IMR-90 (cell line): ENCODE data around the gene IL6. TPM values are rescaled to one million over a fixed set of nuclear protein-coding genes. Genes with fewer than 3 reads are reported as not detected.

Experiments
- ATAC-seq: fragments of 200-7000 bp; cut with Tn5 transposase; 2 replicates; pipeline ENCODE4 v1.9.1; 2020; ENCODE audit warnings: low read depth, mild to moderate bottlenecking, moderate library complexity
- BruUV-seq: library from RNA; stranded (reverse); fragments of 400-500 nt; replicated peaks from 2 replicates; lab custom pipeline; 2021; lab: Mats Ljungman, UMichigan
- CTCF ChIA-PET: fragments of 300-600 bp; formaldehyde crosslinking; extraction: SDS; loops from one replicate; lab custom pipeline; 2021; ENCODE audit warnings: antibody characterized with exemption; lab: Yijun Ruan, JAX
- POLR2A ChIA-PET: fragments of 300-600 bp; sonication (Branson Sonifier 250); formaldehyde crosslinking; loops from one replicate; lab custom pipeline; 2022; ENCODE audit warnings: antibody characterized with exemption; ENCODE audit not compliant: unreplicated experiment; lab: Charles Lee
- DNase-seq: peaks from one replicate; pipeline ENCODE4 v3.0.0; 2013
- H2AFZ ChIP-seq: replicated peaks from 2 replicates; pipeline ENCODE3; 2013; ENCODE audit warnings: low read length, mild to moderate bottlenecking; ENCODE audit not compliant: poor library complexity
- H2AK5ac ChIP-seq: 2 replicates; pipeline ENCODE4 v1.6.1; 2013; ENCODE audit warnings: low read depth, low read length, inconsistent platforms
- H2AK9ac ChIP-seq: replicated peaks from 2 replicates; pipeline ENCODE3; 2013; ENCODE audit warnings: mild to moderate bottlenecking, low read depth, low read length, moderate library complexity; ENCODE audit not compliant: poor library complexity
- H2BK120ac ChIP-seq: 2 replicates; pipeline ENCODE4 v1.6.1; 2013; ENCODE audit warnings: low read depth, low read length, inconsistent platforms
- H2BK15ac ChIP-seq: 3 replicates; pipeline ENCODE4 v1.6.1; 2013; ENCODE audit warnings: low read depth, low read length, inconsistent platforms
- H2BK20ac ChIP-seq: 2 replicates; pipeline ENCODE4 v1.6.1; 2013; ENCODE audit warnings: low read depth, mild to moderate bottlenecking, inconsistent platforms, low read length, moderate library complexity
- H2BK5ac ChIP-seq: 2 replicates; pipeline ENCODE4 v1.6.1; 2013; ENCODE audit warnings: mild to moderate bottlenecking, low read depth, low read length, inconsistent platforms; ENCODE audit not compliant: poor library complexity, severe bottlenecking
- H3K14ac ChIP-seq: replicated peaks from 2 replicates; pipeline ENCODE4 v1.6.1; 2013; ENCODE audit warnings: low read depth, low read length, inconsistent platforms
- H3K18ac ChIP-seq: 2 replicates; pipeline ENCODE4 v1.6.1; 2013; ENCODE audit warnings: low read depth, low read length, control low read depth
- H3K23ac ChIP-seq: 2 replicates; pipeline ENCODE4 v1.6.1; 2013; ENCODE audit warnings: low read depth, low read length, inconsistent platforms
- H3K27ac ChIP-seq: 2 replicates; pipeline ENCODE4 v1.5.1; 2013; ENCODE audit warnings: mild to moderate bottlenecking, control low read depth, low read length; ENCODE audit not compliant: insufficient read depth
- H3K27me3 ChIP-seq: 2 replicates; pipeline ENCODE4 v1.6.1; 2013; ENCODE audit warnings: low read length; ENCODE audit not compliant: control insufficient read depth, insufficient read depth
- H3K36me3 ChIP-seq: 2 replicates; pipeline ENCODE4 v1.6.1; 2013; ENCODE audit warnings: low read length, mixed read lengths; ENCODE audit not compliant: control insufficient read depth, insufficient read depth
- H3K4ac ChIP-seq: 2 replicates; pipeline ENCODE4 v1.6.1; 2013; ENCODE audit warnings: low read depth, low read length, inconsistent platforms
- H3K4me1 ChIP-seq: 2 replicates; pipeline ENCODE4 v1.6.1; 2013; ENCODE audit warnings: low read length, mixed read lengths; ENCODE audit not compliant: control insufficient read depth, insufficient read depth
- H3K4me2 ChIP-seq: 2 replicates; pipeline ENCODE4 v1.6.1; 2013; ENCODE audit warnings: low read depth, mild to moderate bottlenecking, control low read depth, low read length, moderate library complexity
- H3K4me3 ChIP-seq: 2 replicates; pipeline ENCODE4 v1.5.1; 2013; ENCODE audit warnings: low read depth, mild to moderate bottlenecking, control low read depth, low read length, moderate library complexity; ENCODE audit not compliant: insufficient read depth
- H3K56ac ChIP-seq: 2 replicates; pipeline ENCODE4 v1.6.1; 2013; ENCODE audit warnings: low read length, inconsistent platforms; ENCODE audit not compliant: insufficient read depth; ENCODE audit errors: extremely low read depth
- H3K79me1 ChIP-seq, 2 experiments: 2 replicates each; pipeline ENCODE4 v1.6.1; 2013; ENCODE audit warnings: low read length in 2 of 2, inconsistent platforms in 1 of 2, low read depth in 1 of 2
- H3K9ac ChIP-seq: 2 replicates; pipeline ENCODE4 v1.6.1; 2013; ENCODE audit warnings: low read depth, low read length, control low read depth
- H3K9me1 ChIP-seq: 2 replicates; pipeline ENCODE4 v1.6.1; 2013; ENCODE audit warnings: low read length, inconsistent platforms; ENCODE audit not compliant: insufficient read depth
- H3K9me3 ChIP-seq: 2 replicates; pipeline ENCODE4 v1.6.1; 2013; ENCODE audit warnings: low read length; ENCODE audit not compliant: control insufficient read depth, insufficient read depth
- H4K20me1 ChIP-seq: 2 replicates; pipeline ENCODE4 v1.6.1; 2013; ENCODE audit warnings: low read length, inconsistent platforms; ENCODE audit not compliant: insufficient read depth
- H4K5ac ChIP-seq: 2 replicates; pipeline ENCODE4 v1.6.1; 2013; ENCODE audit warnings: mild to moderate bottlenecking, low read depth, low read length, control low read depth
- H4K8ac ChIP-seq, 2 experiments: 2 replicates each; pipeline ENCODE4 v1.6.1; 2013; ENCODE audit warnings: low read depth in 2 of 2, low read length in 2 of 2, control low read depth in 1 of 2, inconsistent platforms in 1 of 2
- H4K91ac ChIP-seq: 2 replicates; pipeline ENCODE4 v1.6.1; 2013; ENCODE audit warnings: low read depth, low read length, inconsistent platforms; ENCODE audit not compliant: insufficient read depth
- CEBPB ChIP-seq: IDR thresholded peaks from 2 replicates; pipeline ENCODE4 v1.6.1; 2012; ENCODE audit warnings: low read depth, low read length, improper control_type of control experiment
- FOS ChIP-seq: fragments of 150-350 bp; IDR thresholded peaks from 2 replicates; pipeline ENCODE4 v1.6.1; 2016; ENCODE audit warnings: low read depth, low read length
- MAFK ChIP-seq: IDR thresholded peaks from 2 replicates; pipeline ENCODE4 v1.6.1; 2012; ENCODE audit warnings: low read depth, low read length, improper control_type of control experiment
- MAZ ChIP-seq: IDR thresholded peaks from 2 replicates; pipeline ENCODE4 v1.6.1; 2012; ENCODE audit warnings: low read depth, mild to moderate bottlenecking, low read length, improper control_type of control experiment, moderate library complexity, borderline replicate concordance
- MXI1 ChIP-seq: IDR thresholded peaks from 2 replicates; pipeline ENCODE4 v1.6.1; 2012; ENCODE audit warnings: low read depth, mild to moderate bottlenecking, low read length, moderate library complexity, borderline replicate concordance
- NFE2L2 ChIP-seq: fragments of 150-350 bp; IDR thresholded peaks from 2 replicates; pipeline ENCODE4 v1.6.1; 2016; ENCODE audit warnings: low read depth, mild to moderate bottlenecking, low read length
- POLR2A ChIP-seq: IDR thresholded peaks from 2 replicates; pipeline ENCODE4 v1.6.1; 2012; ENCODE audit warnings: mild to moderate bottlenecking, low read depth, low read length
- RAD21 ChIP-seq: IDR thresholded peaks from 2 replicates; pipeline ENCODE4 v1.6.1; 2012; ENCODE audit warnings: low read length, improper control_type of control experiment
- SMC3 ChIP-seq: fragments of 150-350 bp; IDR thresholded peaks from 2 replicates; pipeline ENCODE4 v1.6.1; 2016; ENCODE audit warnings: low read depth, mild to moderate bottlenecking, antibody characterized with exemption, low read length, moderate library complexity
- WGBS, 2 experiments: methylation state at CpG; one replicate each; pipeline versions ENCODE4 v1.1.5 to v1.1.7; 2013; ENCODE audit warnings: missing lambda C conversion rate in 2 of 2; ENCODE audit not compliant: insufficient read length in 1 of 2; ENCODE audit errors: extremely low coverage in 2 of 2; 5-methylcytosine and 5-hydroxymethylcytosine counted together
- dilution Hi-C: fragments of 300-500 bp; cut with HindIII; formaldehyde crosslinking; loops from one replicate; pipeline ENCODE4 v1.14.3; 2018; ENCODE audit warnings: low sequenced_read_pairs; ENCODE audit not compliant: unreplicated experiment
- in situ Hi-C: fragments of 300-500 bp; cut with MboI; formaldehyde crosslinking; loops from 3 replicates; pipeline ENCODE4 v1.14.3; 2019; ENCODE audit warnings: low sequenced_read_pairs, inconsistent platforms, mixed read lengths
- intact Hi-C: fragments of 100-400 bp; cut with micrococcal nuclease; formaldehyde crosslinking; loops from 2 replicates; pipeline ENCODE4 v1.10.0; 2022
- polyA plus RNA-seq, 3 experiments: library from polyadenylated mRNA; depleted of rRNA; stranded (reverse); fragments of >200 nt; gene quantifications; 2 replicates each; pipeline ENCODE4 v1.2.3, GENCODE V29; 2012; ENCODE audit warnings: low replicate concordance in 1 of 3
- total RNA-seq: library from RNA; depleted of rRNA; stranded (reverse); fragments of >200 nt; gene quantifications from 2 replicates; pipeline ENCODE4 v1.2.3, GENCODE V29; 2012
- TF ChIP-seq, protein P1 (sequence below): fragments of 150-350 bp; IDR thresholded peaks from 2 replicates; pipeline ENCODE4 v1.6.1; 2017; ENCODE audit warnings: mild to moderate bottlenecking, antibody characterized with exemption, low read length, low read depth

IL6 gene
- total and polyA plus RNA-seq, 2 of the 4 experiments (the other 2 are of a cell fraction): 15.2 to 50.8 TPM

DNA sequence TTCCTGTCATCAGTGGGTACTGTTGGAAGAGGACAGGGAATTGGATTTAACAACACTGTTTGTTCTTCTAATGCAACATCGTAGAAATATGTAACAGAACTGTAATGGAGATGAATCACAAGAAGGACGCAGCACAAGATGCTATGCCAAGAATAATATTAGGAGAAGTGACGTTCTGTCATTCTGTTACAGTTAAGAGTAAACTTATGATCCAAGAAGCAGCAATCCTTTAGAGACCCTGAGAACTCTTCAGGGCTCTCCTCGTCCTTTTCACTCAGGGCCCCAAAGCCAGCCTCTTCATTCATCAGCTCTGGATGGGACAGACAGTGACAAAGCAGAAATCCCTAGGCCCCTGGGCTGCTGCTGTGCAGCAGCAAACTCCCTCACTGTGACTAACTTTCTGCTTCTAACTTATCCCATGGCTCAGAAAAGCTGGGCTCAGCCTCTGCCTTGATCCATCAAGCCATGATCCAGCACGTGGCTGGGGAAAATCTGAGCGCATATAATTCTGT is 8.7 kb upstream of the IL6 start:
- peak overlapping the region; percentile 87 for H3K18ac ChIP-seq
- peak overlapping the region; percentile 77 for H2AFZ ChIP-seq
- TF ChIP-seq RAD21 (peak; percentile 13), FOS (peak; percentile 78; the same call in 1 of the 2 replicates), CEBPB (peak; percentile 82), POLR2A (peak; percentile 53), NFE2L2 (peak; percentile 79), MXI1 (no peak), MAZ (0 out of 2 replicates have a peak, but pooled peaks have one; percentile 8), MAFK (peak; percentile 32), SMC3 (no peak)
- TF ChIP-seq, protein P1, sequence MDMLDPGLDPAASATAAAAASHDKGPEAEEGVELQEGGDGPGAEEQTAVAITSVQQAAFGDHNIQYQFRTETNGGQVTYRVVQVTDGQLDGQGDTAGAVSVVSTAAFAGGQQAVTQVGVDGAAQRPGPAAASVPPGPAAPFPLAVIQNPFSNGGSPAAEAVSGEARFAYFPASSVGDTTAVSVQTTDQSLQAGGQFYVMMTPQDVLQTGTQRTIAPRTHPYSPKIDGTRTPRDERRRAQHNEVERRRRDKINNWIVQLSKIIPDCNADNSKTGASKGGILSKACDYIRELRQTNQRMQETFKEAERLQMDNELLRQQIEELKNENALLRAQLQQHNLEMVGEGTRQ: peak; percentile 58
- H3K27ac ChIP-seq: peak overlapping the region; percentile 73
- in situ Hi-C loops (no loop called here), dilution Hi-C loops (no loop called here), intact Hi-C loops (no loop called here)
- peak overlapping the region; percentile 44 to 94 for H4K8ac ChIP-seq
- H3K36me3 ChIP-seq: no peaks in the 10 kb centered on the region
- peak overlapping the region; percentile 75 for H2BK15ac ChIP-seq
- H3K9ac ChIP-seq: peak overlapping the region; percentile 40
- no peaks in the 10 kb centered on the region for H4K20me1 ChIP-seq
- H2AK9ac ChIP-seq: peak overlapping the region; percentile 13
- peak overlapping the region; percentile 96 for H2BK120ac ChIP-seq
- peak; percentile 87 for ATAC-seq
- H3K27me3 ChIP-seq: no peaks in the 10 kb centered on the region
- DNase-seq: peak; percentile 97
- no peak overlapping the region for H3K4me3 ChIP-seq
- ChIA-PET POLR2A (interaction anchor here (0.6 to 1.1 kb wide), 2 partner anchors 9 to 45 kb away, joined by 3 to 4 read pairs; partner anchors contain the start of gene IL6), CTCF (interaction anchor here (1.2 kb wide), 1 partner anchor 9 kb away, joined by 3 read pairs; the partner anchor contains the start of gene IL6)
- H2AK5ac ChIP-seq: peak overlapping the region; percentile 95
- H2BK5ac ChIP-seq: peak overlapping the region; percentile 87
- peak overlapping the region; percentile 80 for H3K14ac ChIP-seq
- peak overlapping the region; percentile 49; the same call in 1 of the 2 replicates for H3K23ac ChIP-seq
- H3K4me2 ChIP-seq: 0 out of 2 replicates have a peak overlapping the region, but pooled peaks have one; percentile 3
- peak overlapping the region; percentile 86 for H3K4ac ChIP-seq
- WGBS, 2 experiments: 7% methylated on average over 2 of the region's 6 CpGs; no CpG with 5 or more reads in 1 of the 2 experiments
- no TSS peak for BruUV-seq
- H2BK20ac ChIP-seq: peak overlapping the region; percentile 96
- H3K56ac ChIP-seq: peak overlapping the region; percentile 67
- H3K9me3 ChIP-seq: no peaks in the 10 kb centered on the region
- H4K5ac ChIP-seq: peak overlapping the region; percentile 68
- peak overlapping the region; percentile 95 for H4K91ac ChIP-seq
- no peaks in the 10 kb centered on the region; a peak in 1 of 4 replicates for H3K79me1 ChIP-seq
- peaks cover 5% of the 10 kb centered on the region; the same call in 1 of the 2 replicates for H3K9me1 ChIP-seq
- peaks cover 17% of the 10 kb centered on the region for H3K4me1 ChIP-seq
